Measurements from ENCODE around the gene SLC9B2. TPM values are rescaled to one million over a fixed set of nuclear protein-coding genes. Genes with fewer than 3 reads are reported as not detected.
A peak's percentile ranks its signal among the peaks of the same experiment; 100 is the strongest.
"Not testable (repeated sequence)": the region's sequence is repeated elsewhere in the genome, so short reads cannot be mapped to it uniquely, and the experiment has no call there.

The SLC9B2 gene
- total RNA-seq, 1 donor from 2014 or later = 6.2 TPM

DNA sequence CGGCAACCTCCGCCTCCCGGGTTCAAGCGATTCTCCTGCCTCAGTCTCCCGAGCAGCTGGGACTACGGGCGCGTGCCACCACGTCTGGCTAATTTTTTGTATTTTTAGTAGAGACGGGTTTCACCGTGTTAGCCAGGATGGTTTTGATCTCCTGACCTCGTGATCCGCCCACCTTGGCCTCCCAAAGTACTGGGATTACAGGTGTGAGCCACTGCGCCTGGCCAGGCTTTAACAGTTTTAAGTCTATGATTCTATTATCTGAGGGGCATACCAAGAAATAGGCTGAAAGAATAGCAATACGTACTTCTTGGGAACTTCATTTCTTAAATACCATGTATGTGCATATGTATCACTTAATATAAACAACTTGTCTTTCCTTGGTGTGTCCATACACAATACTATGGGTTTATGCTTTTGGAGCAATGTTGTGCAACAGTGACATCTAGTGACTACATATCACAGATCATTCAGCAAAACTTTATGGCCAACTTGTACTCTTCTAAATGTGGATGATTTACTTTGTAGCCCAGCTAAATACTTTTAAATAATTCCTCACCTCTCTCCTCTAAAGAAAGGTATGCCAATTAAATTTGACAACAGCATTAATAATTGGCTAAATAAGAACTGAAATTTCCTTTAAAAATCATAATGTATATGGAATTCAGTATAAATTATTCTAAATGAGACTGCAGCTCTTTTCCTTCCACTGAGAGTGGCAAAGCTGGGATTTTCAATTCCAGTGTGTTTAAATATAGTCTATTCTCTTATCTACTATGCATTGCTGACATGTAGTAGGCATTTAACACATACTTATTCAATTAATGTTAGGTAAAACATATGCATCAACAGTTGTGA is 67.5 kb downstream of the SLC9B2 start:
- ATAC-seq (peak; percentile 92), DNase-seq (no peak)
- TF ChIP-seq, protein P1, sequence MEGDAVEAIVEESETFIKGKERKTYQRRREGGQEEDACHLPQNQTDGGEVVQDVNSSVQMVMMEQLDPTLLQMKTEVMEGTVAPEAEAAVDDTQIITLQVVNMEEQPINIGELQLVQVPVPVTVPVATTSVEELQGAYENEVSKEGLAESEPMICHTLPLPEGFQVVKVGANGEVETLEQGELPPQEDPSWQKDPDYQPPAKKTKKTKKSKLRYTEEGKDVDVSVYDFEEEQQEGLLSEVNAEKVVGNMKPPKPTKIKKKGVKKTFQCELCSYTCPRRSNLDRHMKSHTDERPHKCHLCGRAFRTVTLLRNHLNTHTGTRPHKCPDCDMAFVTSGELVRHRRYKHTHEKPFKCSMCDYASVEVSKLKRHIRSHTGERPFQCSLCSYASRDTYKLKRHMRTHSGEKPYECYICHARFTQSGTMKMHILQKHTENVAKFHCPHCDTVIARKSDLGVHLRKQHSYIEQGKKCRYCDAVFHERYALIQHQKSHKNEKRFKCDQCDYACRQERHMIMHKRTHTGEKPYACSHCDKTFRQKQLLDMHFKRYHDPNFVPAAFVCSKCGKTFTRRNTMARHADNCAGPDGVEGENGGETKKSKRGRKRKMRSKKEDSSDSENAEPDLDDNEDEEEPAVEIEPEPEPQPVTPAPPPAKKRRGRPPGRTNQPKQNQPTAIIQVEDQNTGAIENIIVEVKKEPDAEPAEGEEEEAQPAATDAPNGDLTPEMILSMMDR (IDR thresholded peaks at IDR 0.05) = peak; percentile 75
- H3K27me3 ChIP-seq = no peaks in the 10 kb centered on the region
- no peaks in the 10 kb centered on the region for H3K9me3 ChIP-seq
- intact Hi-C loops (cut with DNase I) = no loop called here
- peaks cover 14% of the 10 kb centered on the region for H3K4me1 ChIP-seq
- no peak overlapping the region for H3K27ac ChIP-seq
- no peak overlapping the region for H3K4me3 ChIP-seq
- H3K36me3 ChIP-seq = no peaks in the 10 kb centered on the region

DNA sequence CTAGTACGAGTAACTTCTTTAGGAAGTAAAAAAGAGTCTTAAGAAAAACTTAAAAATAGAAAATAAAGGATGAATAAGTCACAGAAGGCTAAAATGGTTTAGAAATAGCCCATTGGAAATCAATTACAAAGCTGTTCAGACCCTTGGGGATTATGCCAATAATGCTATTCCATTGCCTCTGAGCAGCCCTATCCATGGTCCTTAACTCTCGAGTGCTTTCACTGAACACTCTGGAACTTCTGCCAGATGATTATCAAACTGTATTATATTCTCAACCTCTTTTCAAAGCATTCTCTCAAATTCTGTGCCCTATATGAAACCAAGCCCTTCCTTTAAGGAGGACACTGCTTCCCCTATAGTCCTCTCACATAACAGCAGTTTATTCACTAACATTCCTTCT is 74.0 kb downstream of the SLC9B2 start:
- H3K36me3 ChIP-seq = no peaks in the 10 kb centered on the region
- TF ChIP-seq, protein P1 (IDR thresholded peaks at IDR 0.05) = no peak
- DNase-seq = no peak
- H3K4me3 ChIP-seq = no peak overlapping the region
- no peak for ATAC-seq
- no peaks in the 10 kb centered on the region for H3K4me1 ChIP-seq
- intact Hi-C loops (cut with DNase I) = no loop called here
- H3K27me3 ChIP-seq = no peaks in the 10 kb centered on the region
- no peak overlapping the region for H3K27ac ChIP-seq
- H3K9me3 ChIP-seq = no peaks in the 10 kb centered on the region

DNA sequence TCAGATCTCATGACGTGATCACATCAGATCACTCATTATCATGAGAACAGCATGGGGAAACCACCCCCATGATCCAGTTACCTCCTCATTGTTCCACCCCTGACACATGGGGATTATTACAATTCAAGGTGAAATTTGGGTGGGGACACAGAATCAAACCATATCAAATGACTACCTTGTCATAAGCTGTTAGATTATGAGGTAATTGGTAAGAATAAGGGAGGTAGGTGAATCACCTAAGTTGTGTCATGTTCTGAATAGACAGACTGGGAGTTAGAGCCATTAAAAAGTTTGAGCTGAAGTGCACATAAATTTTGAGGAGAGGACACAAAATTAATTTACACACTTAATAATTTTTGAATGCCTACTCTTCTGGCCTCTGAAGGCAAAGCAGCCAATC is 81.8 kb downstream of the SLC9B2 start:
- intact Hi-C loops (cut with DNase I) = no loop called here
- ATAC-seq = no peak
- Histone ChIP-seq H3K9me3 (no peaks in the 10 kb centered on the region), H3K27me3 (no peaks in the 10 kb centered on the region), H3K27ac (no peak overlapping the region), H3K4me1 (no peaks in the 10 kb centered on the region), H3K4me3 (no peak overlapping the region), H3K36me3 (no peaks in the 10 kb centered on the region)
- TF ChIP-seq, protein P1 (IDR thresholded peaks at IDR 0.05) = no peak
- no peak for DNase-seq

DNA sequence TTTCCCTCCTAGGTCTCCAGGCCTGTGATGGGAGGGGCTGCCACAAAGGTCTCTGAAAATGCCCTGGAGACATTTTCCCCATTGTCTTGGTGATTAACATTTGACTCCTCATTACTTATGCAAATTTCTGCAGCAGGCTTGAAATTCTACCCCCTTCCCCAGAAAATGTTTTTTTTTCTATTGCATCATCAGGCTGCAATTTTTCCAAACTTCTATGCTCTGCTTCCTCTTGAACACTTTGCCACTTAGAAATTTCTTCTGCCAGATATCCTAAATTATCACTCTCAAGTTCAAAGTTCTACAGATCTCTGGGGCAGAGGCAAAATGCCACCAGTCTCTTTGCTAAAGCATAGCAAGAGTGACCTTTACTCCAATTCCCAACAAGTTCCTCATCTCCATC is 82.6 kb downstream of the SLC9B2 start:
- H3K36me3 ChIP-seq; H3K27me3 ChIP-seq; H3K9me3 ChIP-seq; H3K4me3 ChIP-seq; H3K27ac ChIP-seq; DNase-seq; ATAC-seq; H3K4me1 ChIP-seq; intact Hi-C loops (cut with DNase I): not testable (repeated sequence)

DNA sequence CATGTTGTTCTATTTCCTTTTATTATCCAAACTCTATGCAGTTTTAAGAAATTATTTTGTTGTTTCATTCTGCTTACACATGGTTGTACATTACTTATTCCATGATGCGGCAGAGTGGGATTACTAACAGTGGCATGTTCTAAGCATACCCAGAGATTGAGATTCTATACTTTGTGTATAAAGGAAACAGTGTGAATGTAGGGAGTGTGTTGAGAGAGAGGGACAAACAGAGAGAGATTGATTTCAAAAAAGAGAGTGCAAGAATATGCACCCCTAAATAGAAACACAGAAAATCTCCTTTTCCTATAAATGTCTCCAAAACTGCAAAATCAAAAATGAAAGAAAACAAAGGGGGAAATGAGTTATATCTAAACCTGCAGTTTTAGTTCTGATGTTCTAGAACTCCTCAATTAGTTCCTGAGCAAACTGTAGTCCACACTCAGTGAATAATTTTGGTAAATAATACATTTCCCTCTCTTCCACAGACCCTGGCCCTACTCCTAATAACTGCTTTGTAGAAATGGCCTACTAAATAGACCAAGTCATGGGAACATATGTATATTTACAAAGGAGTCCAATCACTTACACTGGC is 88.0 kb downstream of the SLC9B2 start:
- Histone ChIP-seq H3K27me3 (no peaks in the 10 kb centered on the region), H3K4me3 (no peak overlapping the region), H3K4me1 (no peaks in the 10 kb centered on the region), H3K27ac (no peak overlapping the region), H3K9me3 (no peaks in the 10 kb centered on the region), H3K36me3 (no peaks in the 10 kb centered on the region)
- no peak for DNase-seq
- intact Hi-C loops (cut with DNase I) = no loop called here
- TF ChIP-seq, protein P1 (IDR thresholded peaks at IDR 0.05) = no peak
- ATAC-seq = no peak

DNA sequence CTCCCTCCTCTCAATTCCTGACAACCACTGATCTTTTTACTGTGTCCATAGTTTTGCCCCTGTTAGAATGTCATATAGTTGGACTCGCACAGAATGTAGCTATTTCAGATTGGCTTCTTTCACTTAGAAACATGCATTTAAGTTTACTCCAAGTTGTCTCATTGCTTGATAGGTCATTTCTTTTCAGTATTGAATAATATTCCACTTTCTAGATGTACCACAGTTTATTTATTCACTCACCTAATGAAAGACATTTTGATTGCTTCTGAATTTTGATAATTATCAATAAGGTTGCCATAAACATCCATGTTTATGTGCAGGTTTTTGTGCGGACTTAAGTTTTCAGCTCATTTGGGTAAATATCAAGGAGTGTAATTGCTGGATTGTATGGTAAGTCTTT is 95.6 kb downstream of the SLC9B2 start:
- Histone ChIP-seq H3K27me3 (no peaks in the 10 kb centered on the region), H3K9me3 (no peaks in the 10 kb centered on the region), H3K4me1 (no peaks in the 10 kb centered on the region), H3K27ac (no peak overlapping the region), H3K36me3 (no peaks in the 10 kb centered on the region), H3K4me3 (no peak overlapping the region)
- no peak for DNase-seq
- TF ChIP-seq, protein P1 (IDR thresholded peaks at IDR 0.05) = no peak
- intact Hi-C loops (cut with DNase I) = no loop called here
- ATAC-seq = no peak
